ENCODE measurements around the gene SORBS2.

The SORBS2 gene

GRCh38 chr4:185797596-185798338 lies 14.2 kb downstream of the SORBS2 start:
- no peak for DNase-seq

- no peak for DNase-seq
Measured at GRCh38 chr4:185797018-185797417, 15.0 kb downstream of the SORBS2 start.

- DNase-seq = no peak
Measured at GRCh38 chr4:185796176-185796575, 15.8 kb downstream of the SORBS2 start.

- no peak for DNase-seq
Measured at GRCh38 chr4:185794637-185795036, 17.4 kb downstream of the SORBS2 start.

- no peak for DNase-seq
Measured at GRCh38 chr4:185793716-185794115, 18.3 kb downstream of the SORBS2 start.

- no peak for DNase-seq
Measured at GRCh38 chr4:185793116-185793485, 18.9 kb downstream of the SORBS2 start.

GRCh38 chr4:185792384-185793115 lies 19.4 kb downstream of the SORBS2 start:
- no peak for DNase-seq

GRCh38 chr4:185787926-185788679 lies 23.9 kb downstream of the SORBS2 start:
- no peak for DNase-seq

- no peak for DNase-seq
Measured at GRCh38 chr4:185786422-185786821, 25.6 kb downstream of the SORBS2 start.

GRCh38 chr4:185783574-185783973 lies 28.4 kb downstream of the SORBS2 start:
- DNase-seq = no peak

- DNase-seq = no peak
Measured at GRCh38 chr4:185782523-185782922, 29.5 kb downstream of the SORBS2 start.

- DNase-seq = no peak
Measured at GRCh38 chr4:185781555-185782215, 30.3 kb downstream of the SORBS2 start.

GRCh38 chr4:185780472-185780871 lies 31.5 kb downstream of the SORBS2 start:
- no peak for DNase-seq

- no peak for DNase-seq
Measured at GRCh38 chr4:185779517-185779916, 32.5 kb downstream of the SORBS2 start.

GRCh38 chr4:185778307-185778706 lies 33.7 kb downstream of the SORBS2 start:
- DNase-seq = no peak

GRCh38 chr4:185775792-185776555 lies 36.0 kb downstream of the SORBS2 start:
- DNase-seq = no peak

GRCh38 chr4:185774845-185775680 lies 36.9 kb downstream of the SORBS2 start:
- no peak for DNase-seq

- DNase-seq = no peak
Measured at GRCh38 chr4:185774131-185774653, 37.8 kb downstream of the SORBS2 start.

GRCh38 chr4:185773419-185773818 lies 38.6 kb downstream of the SORBS2 start:
- no peak for DNase-seq

- no peak for DNase-seq
Measured at GRCh38 chr4:185772391-185773093, 39.5 kb downstream of the SORBS2 start.

Data from NCI-H524 treated with DMSO at 0.1 percent for 48 hours (cell line).